HCT116 (cell line): ENCODE data around the gene CYREN. TPM values are rescaled to one million over a fixed set of nuclear protein-coding genes. Genes with fewer than 3 reads are reported as not detected.

Experiments
- ATAC-seq: fragments of 200-7000 bp; cut with Tn5 transposase; 2 replicates; pipeline ENCODE4 v1.9.1; 2020; ENCODE audit warnings: mild to moderate bottlenecking, moderate library complexity
- BruUV-seq: library from RNA; stranded (reverse); fragments of 400-500 nt; replicated peaks from 2 replicates; lab custom pipeline; 2021; lab: Mats Ljungman, UMichigan
- CTCF ChIA-PET: fragments of 300-600 bp; sonication (Branson Sonifier 250); formaldehyde crosslinking; loops from one replicate; lab custom pipeline; 2021; ENCODE audit warnings: antibody characterized with exemption; lab: Charles Lee
- POLR2A ChIA-PET: fragments of 300-600, 350-600 bp; sonication (Branson Sonifier 250); formaldehyde crosslinking; loops from one replicate; lab custom pipeline; 2021; ENCODE audit warnings: antibody characterized with exemption; lab: Charles Lee
- RAD21 ChIA-PET, 2 experiments: fragments of 300-600 bp; sonication (Branson Sonifier 250); formaldehyde crosslinking; loops; one replicate each; lab custom pipeline; 2023; ENCODE audit warnings: low total read pairs in 2 of 2; ENCODE audit not compliant: uncharacterized antibody in 2 of 2, unreplicated experiment in 2 of 2, low non-redundant PET in 1 of 2; lab: Charles Lee
- DNase-seq: peaks from one replicate; pipeline ENCODE4 v3.0.0-alpha.2; 2010; ENCODE audit warnings: low read depth, low spot score
- H2AFZ ChIP-seq: fragments of 200-600 bp; shearing (Covaris generic), sonication (generic); 2 replicates; pipeline ENCODE4 v1.6.1; 2017; ENCODE audit warnings: low read depth, mixed run types, mixed read lengths, antibody characterized with exemption, low read length; ENCODE audit not compliant: poor library complexity, severe bottlenecking
- H3K27ac ChIP-seq: 2 replicates; pipeline ENCODE4 v1.5.1; 2012; ENCODE audit warnings: low read depth, low read length
- H3K27me3 ChIP-seq: fragments of 200-600 bp; sonication (generic); 2 replicates; pipeline ENCODE4 v1.6.1; 2016; ENCODE audit warnings: mixed run types, low read length, mixed read lengths; ENCODE audit not compliant: insufficient read depth
- H3K36me3 ChIP-seq, 2 experiments: fragments of 200-500 bp in 1 of 2; fragments of 200-600 bp in 1 of 2; sonication (Bioruptor generic) in 1 of 2; sonication (generic) in 1 of 2; 2 replicates each; pipeline versions ENCODE4 v1.5.1 to v1.6.1; 2014 to 2016; ENCODE audit warnings: low read length in 2 of 2, inconsistent platforms in 1 of 2, mixed read lengths in 1 of 2, mixed run types in 1 of 2; ENCODE audit not compliant: insufficient read depth in 2 of 2, control insufficient read depth in 1 of 2
- H3K4me1 ChIP-seq, 2 experiments: fragments of 200-600 bp in 1 of 2; sonication (generic) in 1 of 2; 2 replicates each; pipeline versions ENCODE4 v1.5.1 to v1.6.1; 2012 to 2017; ENCODE audit warnings: low read length in 2 of 2, inconsistent platforms in 1 of 2, mild to moderate bottlenecking in 1 of 2, mixed read lengths in 1 of 2, mixed run types in 1 of 2, moderate library complexity in 1 of 2; ENCODE audit not compliant: insufficient read depth in 2 of 2, control insufficient read depth in 1 of 2
- H3K4me2 ChIP-seq: fragments of 200-600 bp; sonication (generic); 2 replicates; pipeline ENCODE4 v1.6.1; 2017; ENCODE audit warnings: mixed run types, low read length, mixed read lengths
- H3K4me3 ChIP-seq, 2 experiments: fragments of 200-600 bp in 1 of 2; sonication (generic) in 1 of 2; replicated peaks in 1 of 2; 2 replicates each; pipeline ENCODE4 v1.5.1; 2011 to 2016; ENCODE audit warnings: low read length in 2 of 2, control low read depth in 1 of 2, low read depth in 1 of 2, mild to moderate bottlenecking in 1 of 2, mixed read lengths in 1 of 2, mixed run types in 1 of 2
- H3K79me2 ChIP-seq: fragments of 200-600 bp; sonication (generic); 2 replicates; pipeline ENCODE4 v1.6.1; 2017; ENCODE audit warnings: mild to moderate bottlenecking, mixed run types, low read length, moderate library complexity, mixed read lengths; ENCODE audit not compliant: insufficient read depth
- H3K9ac ChIP-seq: fragments of 200-600 bp; sonication (generic); 2 replicates; pipeline ENCODE4 v1.6.1; 2016; ENCODE audit warnings: low read length, mixed read lengths
- H3K9me2 ChIP-seq: fragments of 200-600 bp; sonication (generic), shearing (Covaris generic); 2 replicates; pipeline ENCODE4 v1.6.1; 2017; ENCODE audit warnings: mixed run types, mild to moderate bottlenecking, moderate library complexity; ENCODE audit not compliant: insufficient read depth
- H3K9me3 ChIP-seq, 2 experiments: fragments of 200-500 bp in 1 of 2; fragments of 200-600 bp in 1 of 2; sonication (Bioruptor generic) in 1 of 2; sonication (generic) in 1 of 2; 2 replicates each; pipeline ENCODE4 v1.6.1; 2014 to 2017; ENCODE audit warnings: low read length in 2 of 2, mixed read lengths in 2 of 2, inconsistent platforms in 1 of 2, low read depth in 1 of 2, mild to moderate bottlenecking in 1 of 2, mixed run types in 1 of 2, moderate library complexity in 1 of 2; ENCODE audit not compliant: control insufficient read depth in 1 of 2, insufficient read depth in 1 of 2
- H4K20me1 ChIP-seq: fragments of 200-600 bp; sonication (generic), shearing (Covaris generic); 2 replicates; pipeline ENCODE4 v1.6.1; 2017; ENCODE audit warnings: mixed run types, mild to moderate bottlenecking, moderate library complexity; ENCODE audit not compliant: insufficient read depth
- EGR1 ChIP-seq: IDR thresholded peaks from 2 replicates; pipeline ENCODE4 v1.6.1; 2012; ENCODE audit warnings: low read depth
- ELF1 ChIP-seq: IDR thresholded peaks from 2 replicates; pipeline ENCODE4 v1.6.1; 2012; ENCODE audit warnings: low read depth, borderline replicate concordance
- EZH2phosphoT487 ChIP-seq: fragments of 200-600 bp; IDR thresholded peaks from 2 replicates; pipeline ENCODE4 v1.6.1; 2018; ENCODE audit warnings: antibody characterized with exemption, borderline replicate concordance
- FOSL1 ChIP-seq: IDR thresholded peaks from 2 replicates; pipeline ENCODE4 v1.6.1; 2012; ENCODE audit warnings: low read depth
- POLR2A ChIP-seq: IDR thresholded peaks from 2 replicates; pipeline ENCODE4 v1.7.0; 2011; ENCODE audit warnings: borderline replicate concordance; ENCODE audit not compliant: insufficient read depth, insufficient read length; ENCODE audit errors: extremely low read depth
- intact Hi-C: fragments of 100-400 bp; cut with micrococcal nuclease; formaldehyde crosslinking; loops from 2 replicates; pipeline ENCODE4 v1.10.0; 2022
- total RNA-seq: library from RNA; stranded (reverse); gene quantifications from one replicate; pipeline ENCODE4 v1.2.1, GENCODE V29; 2021; ENCODE audit not compliant: unreplicated experiment
- TF ChIP-seq, protein P1 (sequence below): IDR thresholded peaks from 2 replicates; pipeline ENCODE4 v1.6.1; 2011; ENCODE audit warnings: mild to moderate bottlenecking, low read length, moderate library complexity; ENCODE audit not compliant: insufficient replicate concordance; ENCODE audit errors: extremely low read depth

CYREN gene
- total RNA-seq, 1 experiment from 2014 or later: 54.5 TPM

GRCh38 chr7:135204341-135204749 lies 33.8 kb upstream of the CYREN start (continued):
- TF ChIP-seq, protein P1, sequence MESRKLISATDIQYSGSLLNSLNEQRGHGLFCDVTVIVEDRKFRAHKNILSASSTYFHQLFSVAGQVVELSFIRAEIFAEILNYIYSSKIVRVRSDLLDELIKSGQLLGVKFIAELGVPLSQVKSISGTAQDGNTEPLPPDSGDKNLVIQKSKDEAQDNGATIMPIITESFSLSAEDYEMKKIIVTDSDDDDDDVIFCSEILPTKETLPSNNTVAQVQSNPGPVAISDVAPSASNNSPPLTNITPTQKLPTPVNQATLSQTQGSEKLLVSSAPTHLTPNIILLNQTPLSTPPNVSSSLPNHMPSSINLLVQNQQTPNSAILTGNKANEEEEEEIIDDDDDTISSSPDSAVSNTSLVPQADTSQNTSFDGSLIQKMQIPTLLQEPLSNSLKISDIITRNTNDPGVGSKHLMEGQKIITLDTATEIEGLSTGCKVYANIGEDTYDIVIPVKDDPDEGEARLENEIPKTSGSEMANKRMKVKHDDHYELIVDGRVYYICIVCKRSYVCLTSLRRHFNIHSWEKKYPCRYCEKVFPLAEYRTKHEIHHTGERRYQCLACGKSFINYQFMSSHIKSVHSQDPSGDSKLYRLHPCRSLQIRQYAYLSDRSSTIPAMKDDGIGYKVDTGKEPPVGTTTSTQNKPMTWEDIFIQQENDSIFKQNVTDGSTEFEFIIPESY: no peak
- TF ChIP-seq FOSL1: no peak

GRCh38 chr7:135201350-135201749 lies 30.8 kb upstream of the CYREN start:
- no peak overlapping the region for H3K4me3 ChIP-seq
- no peaks in the 10 kb centered on the region for H3K9me3 ChIP-seq
- H3K9me2 ChIP-seq: no peaks in the 10 kb centered on the region
- ChIA-PET RAD21 (no interaction called here), CTCF (no interaction called here), POLR2A (no interaction called here)
- no peaks in the 10 kb centered on the region for H3K27me3 ChIP-seq
- H4K20me1 ChIP-seq: no peaks in the 10 kb centered on the region
- H2AFZ ChIP-seq: no peak overlapping the region
- ATAC-seq (no peak), DNase-seq (no peak)
- no peak overlapping the region for H3K9ac ChIP-seq
- H3K4me2 ChIP-seq: no peak overlapping the region
- no peaks in the 10 kb centered on the region for H3K4me1 ChIP-seq
- H3K79me2 ChIP-seq: no peaks in the 10 kb centered on the region
- intact Hi-C loops: no loop called here
- H3K36me3 ChIP-seq: peaks cover 2 to 3% of the 10 kb centered on the region in 2 experiments; a peak in 3 of 4 replicates
- no TSS peak for BruUV-seq
- TF ChIP-seq EGR1: no peak
- no peak overlapping the region for H3K27ac ChIP-seq

- H3K36me3 ChIP-seq: peaks cover 2 to 3% of the 10 kb centered on the region in 2 experiments; a peak in 3 of 4 replicates
- CTCF ChIA-PET: no interaction called here
- intact Hi-C loops: no loop called here
These were observed 30.4 kb upstream of the CYREN start for GRCh38 chr7:135200821-135201331.

More at GRCh38 chr7:135200821-135201331, 30.4 kb upstream of the CYREN start:
- Histone ChIP-seq H3K4me1 (no peaks in the 10 kb centered on the region), H4K20me1 (no peaks in the 10 kb centered on the region), H3K27ac (no peak overlapping the region), H3K9ac (no peak overlapping the region), H3K79me2 (no peaks in the 10 kb centered on the region), H2AFZ (no peak overlapping the region), H3K27me3 (no peaks in the 10 kb centered on the region), H3K9me2 (no peaks in the 10 kb centered on the region), H3K4me2 (no peak overlapping the region), H3K4me3 (no peak overlapping the region), H3K9me3 (no peaks in the 10 kb centered on the region)
- TF ChIP-seq POLR2A (no peak), ELF1 (no peak), EZH2phosphoT487 (no peak)
- ChIA-PET POLR2A (no interaction called here), RAD21 (no interaction called here)
- no peak for DNase-seq
- no TSS peak for BruUV-seq
- no peak for ATAC-seq
